Right forelimb (tissue), 1 donor: ENCODE data around the gene APBB2.
A peak's percentile ranks its signal among the peaks of the same experiment; 100 is the strongest.
"Not testable (repeated sequence)": the region's sequence is repeated elsewhere in the genome, so short reads cannot be mapped to it uniquely, and the experiment has no call there.

Experiments used
- DNase-seq: peaks from one replicate; pipeline ENCODE4 v3.0.0-alpha.2; 2018

APBB2 gene

GRCh38 chr4:40924096-40924792 is 290.1 kb downstream of the APBB2 start:
- DNase-seq = peak; percentile 69

- no peak for DNase-seq
Measured at GRCh38 chr4:40923316-40924095, 290.8 kb downstream of the APBB2 start.

GRCh38 chr4:40919976-40920375 is 294.4 kb downstream of the APBB2 start:
- DNase-seq = not testable (repeated sequence)

GRCh38 chr4:40918330-40918729 is 296.0 kb downstream of the APBB2 start:
- DNase-seq = no peak

- DNase-seq = no peak
Measured at GRCh38 chr4:40916880-40917279, 297.5 kb downstream of the APBB2 start.

GRCh38 chr4:40916218-40916555 is 298.2 kb downstream of the APBB2 start:
- no peak for DNase-seq

- no peak for DNase-seq
Measured at GRCh38 chr4:40915318-40916217, 298.8 kb downstream of the APBB2 start.

GRCh38 chr4:40912460-40913184 is 301.7 kb downstream of the APBB2 start:
- no peak for DNase-seq

GRCh38 chr4:40910706-40911105 is 303.6 kb downstream of the APBB2 start:
- DNase-seq = no peak

GRCh38 chr4:40909363-40909876 is 304.9 kb downstream of the APBB2 start:
- no peak for DNase-seq

- DNase-seq = peak; percentile 76
Measured at GRCh38 chr4:40908702-40909362, 305.5 kb downstream of the APBB2 start.

GRCh38 chr4:40908297-40908696 is 306.0 kb downstream of the APBB2 start:
- no peak for DNase-seq

- no peak for DNase-seq
Measured at GRCh38 chr4:40905414-40905813, 308.9 kb downstream of the APBB2 start.

GRCh38 chr4:40900531-40900930 is 313.8 kb downstream of the APBB2 start:
- DNase-seq = not testable (repeated sequence)

- peak; percentile 77 for DNase-seq
Measured at GRCh38 chr4:40897557-40898203, 316.7 kb downstream of the APBB2 start.

GRCh38 chr4:40890764-40891163 is 323.6 kb downstream of the APBB2 start:
- DNase-seq = no peak

- no peak for DNase-seq
Measured at GRCh38 chr4:40890199-40890598, 324.1 kb downstream of the APBB2 start.

GRCh38 chr4:40888933-40889332 is 325.4 kb downstream of the APBB2 start:
- no peak for DNase-seq

GRCh38 chr4:40887764-40888131 is 326.6 kb downstream of the APBB2 start:
- DNase-seq = no peak

GRCh38 chr4:40886931-40887763 is 327.2 kb downstream of the APBB2 start:
- DNase-seq = no peak
